Measurements from ENCODE around the gene OTOS.

OTOS gene

DNA sequence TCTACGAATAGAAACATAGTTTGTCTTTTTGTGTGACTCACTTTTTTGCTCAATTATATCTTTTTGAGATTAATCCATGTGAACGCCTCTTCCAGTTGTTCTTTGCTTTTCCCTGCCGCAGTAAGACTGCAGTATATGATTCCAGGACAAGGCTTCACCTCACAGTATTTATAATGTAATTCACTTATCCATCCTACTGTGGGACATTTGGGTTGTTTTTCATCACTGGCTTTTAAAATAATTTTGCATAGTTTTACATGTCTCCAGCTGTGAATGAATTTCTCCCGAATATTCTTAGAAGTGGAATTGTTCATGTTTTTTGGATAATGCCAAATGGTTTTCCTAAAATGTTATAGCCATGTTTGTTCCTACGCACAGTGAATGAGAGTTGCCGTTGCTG lies 26.2 kb downstream of the OTOS start:
- DNase-seq (ENCODE audit: low read depth): no peak

DNA sequence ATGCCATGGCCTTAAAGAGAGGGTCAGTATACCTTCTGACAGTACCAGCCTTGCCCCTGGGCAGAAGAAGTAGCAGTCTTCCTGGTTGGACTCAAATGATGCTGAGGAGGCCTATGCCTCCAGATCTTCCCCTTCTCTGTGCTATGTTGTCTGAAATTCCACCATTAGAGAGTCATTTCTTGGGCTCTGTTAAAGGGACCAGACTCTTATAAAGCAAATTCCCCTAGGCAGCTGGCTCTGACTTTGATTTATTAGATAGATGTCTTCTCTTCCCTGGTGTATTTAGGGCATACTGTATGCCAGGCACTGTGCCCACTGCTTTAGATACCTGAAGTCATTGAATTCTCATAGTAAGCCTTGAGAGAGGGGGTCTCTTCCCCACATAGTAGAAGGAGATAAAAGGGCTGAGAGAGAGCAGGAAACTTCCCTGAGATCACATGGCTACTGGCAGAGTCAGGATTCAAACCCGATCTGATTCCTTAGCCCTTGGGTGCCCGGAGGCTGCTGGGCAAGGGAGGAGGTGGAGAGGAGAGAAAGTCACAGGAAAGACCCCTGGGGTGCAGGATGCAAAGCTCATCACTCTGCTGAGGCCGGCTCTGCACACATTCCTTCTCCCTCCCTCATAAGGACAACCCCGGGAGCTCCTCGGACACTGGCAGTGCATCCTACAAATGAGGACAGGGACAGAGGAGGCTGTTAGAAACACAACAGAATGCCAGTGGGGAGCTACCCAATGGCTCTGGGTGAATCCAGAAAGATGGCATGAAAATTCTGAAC lies 27.4 kb downstream of the OTOS start:
- DNase-seq (ENCODE audit: low read depth): no peak

DNA sequence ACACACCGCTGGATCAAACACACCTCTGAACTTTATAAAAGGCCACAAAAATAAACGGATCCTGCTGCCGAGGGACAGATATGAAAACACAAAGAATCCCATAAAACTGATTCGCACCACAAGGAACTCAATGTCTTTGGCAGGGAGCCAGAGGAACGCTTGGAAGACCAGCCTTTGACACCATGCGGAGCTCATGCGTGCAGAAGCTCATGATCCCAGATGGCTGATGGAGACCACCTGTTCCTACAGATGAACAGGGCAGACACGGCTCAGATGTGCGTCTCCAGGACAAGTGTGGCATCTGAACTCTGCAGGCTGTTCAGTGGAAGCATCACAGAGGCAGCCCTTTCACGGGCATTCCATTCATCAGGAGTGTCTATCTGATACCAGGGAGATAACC lies 29.2 kb downstream of the OTOS start:
- DNase-seq (ENCODE audit: low read depth): no peak

DNA sequence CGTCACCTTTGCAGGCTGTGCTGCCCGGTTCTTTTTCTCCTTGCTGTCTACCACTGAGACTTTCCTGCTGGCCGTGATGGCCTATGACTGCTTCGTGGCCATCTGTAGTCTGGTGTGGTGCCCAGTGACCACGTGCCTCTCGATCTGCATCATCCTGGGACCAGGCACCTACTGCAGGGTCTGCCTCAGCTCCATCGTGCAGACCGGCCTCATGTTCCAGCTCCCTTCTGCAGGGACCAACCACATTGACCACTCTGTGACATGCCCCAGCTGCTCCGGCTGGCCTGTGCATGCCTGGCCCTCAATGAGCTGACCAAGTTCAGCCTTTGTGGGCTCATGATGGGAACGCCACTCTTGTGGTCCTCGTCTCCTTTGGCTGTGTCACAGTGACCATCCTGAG lies 31.1 kb downstream of the OTOS start:
- DNase-seq (ENCODE audit: low read depth): no peak

DNA sequence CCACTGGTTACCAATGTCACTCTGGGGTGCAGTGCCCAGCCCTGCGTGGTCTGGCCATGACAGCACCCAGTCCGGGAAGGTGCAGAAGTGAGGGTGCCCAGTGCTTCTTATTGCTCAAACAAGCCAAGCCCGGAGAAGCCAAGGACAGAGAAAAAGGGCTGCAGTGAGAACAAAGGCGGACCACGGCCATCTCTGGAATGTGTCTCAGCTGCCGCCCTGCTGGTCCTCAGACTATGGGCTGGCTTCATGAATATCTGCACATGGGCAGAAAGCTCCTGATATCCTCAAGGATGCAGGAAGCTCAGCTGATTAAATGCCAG lies 33.0 kb downstream of the OTOS start:
- no peak for DNase-seq (ENCODE audit: low read depth)

DNA sequence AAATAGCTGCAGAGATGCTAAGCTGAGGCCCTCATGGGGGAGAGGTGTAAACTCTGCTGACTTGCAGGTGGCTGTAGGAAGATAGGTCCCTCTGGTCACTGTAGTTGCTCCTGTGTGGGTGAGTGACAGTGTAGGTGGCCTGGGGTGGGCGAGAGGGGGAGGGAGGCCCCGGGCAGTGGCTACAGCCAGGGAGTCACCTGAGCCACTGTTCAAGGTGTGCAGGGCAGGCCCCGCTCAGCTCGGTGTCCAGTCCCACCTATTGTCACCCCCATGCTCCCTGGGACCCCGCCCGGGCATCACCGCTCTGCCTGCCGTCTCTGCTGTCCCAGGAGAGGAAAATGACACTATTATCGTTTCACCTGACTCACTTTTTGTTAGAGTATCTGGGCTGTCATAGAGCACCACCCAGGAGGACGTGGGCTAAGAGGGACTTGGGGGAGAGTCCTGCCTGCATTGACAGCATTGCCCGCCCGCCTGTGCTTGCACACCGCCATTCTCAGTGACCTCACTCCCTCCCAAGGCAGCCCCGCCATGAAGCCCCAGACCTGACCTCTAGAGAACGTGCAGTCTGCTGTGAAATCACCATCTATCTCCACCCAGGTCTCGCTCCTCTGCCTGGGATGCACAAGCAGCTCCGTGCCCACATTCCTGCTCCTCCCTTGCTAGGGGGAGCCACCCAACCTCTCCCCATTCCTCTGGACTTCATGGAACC lies 33.5 kb downstream of the OTOS start:
- no peak for DNase-seq (ENCODE audit: low read depth)

DNA sequence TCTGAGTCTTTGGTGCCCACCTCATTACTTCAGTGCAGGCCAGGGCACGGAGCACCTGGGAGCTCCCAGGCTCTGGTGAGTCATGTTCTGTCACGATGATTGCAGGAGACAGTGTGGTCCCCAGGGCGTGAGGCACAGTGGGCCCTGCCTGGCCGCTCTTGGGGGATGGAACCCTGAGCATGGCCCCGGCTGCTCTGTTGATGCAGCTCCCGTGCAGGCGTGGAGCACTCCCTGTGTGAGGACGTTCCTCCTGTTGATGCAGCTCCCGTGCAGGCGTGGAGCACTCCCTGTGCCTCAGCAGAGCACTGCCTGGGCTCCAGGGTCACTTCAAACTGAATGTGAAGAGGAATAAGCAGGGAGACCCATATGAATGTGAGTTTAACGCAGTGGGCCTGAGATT lies 34.5 kb downstream of the OTOS start:
- no peak for DNase-seq (ENCODE audit: low read depth)

DNA sequence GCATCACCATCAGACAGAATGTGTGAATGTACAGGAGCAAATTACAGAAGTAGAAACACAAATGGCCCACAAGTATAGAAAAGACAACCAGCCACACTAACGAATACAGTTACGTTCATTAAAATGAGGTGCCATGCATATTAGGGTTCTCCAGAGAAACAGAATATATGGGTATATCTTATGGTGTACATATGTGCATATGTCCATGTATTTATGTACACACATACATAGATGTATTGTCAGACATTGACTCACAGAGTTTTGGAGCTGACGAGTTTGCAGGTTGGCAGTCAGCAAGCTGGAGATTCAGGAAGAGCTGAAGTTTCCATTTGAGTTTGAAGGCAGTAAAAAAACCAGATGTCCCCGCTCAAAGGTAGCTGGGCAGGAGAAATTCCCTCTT lies 37.3 kb downstream of the OTOS start:
- no peak for DNase-seq (ENCODE audit: low read depth)

DNA sequence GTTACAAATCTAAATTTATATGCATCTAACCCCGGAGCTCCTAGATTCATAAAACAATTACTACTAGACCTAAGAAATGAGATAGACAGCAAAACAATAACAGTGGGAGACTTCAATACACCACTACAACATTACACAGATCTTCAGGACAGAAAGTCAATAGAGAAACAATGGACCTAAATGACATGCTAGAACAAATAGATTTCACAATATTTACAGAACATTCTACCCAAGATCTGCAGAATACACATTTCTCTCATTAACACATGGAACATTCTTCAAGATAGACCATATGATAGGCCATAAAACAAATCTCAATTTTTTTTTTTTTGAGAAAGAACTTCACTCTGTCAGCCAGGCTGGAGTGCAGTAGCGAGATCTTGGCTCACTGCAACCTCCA lies 42.1 kb downstream of the OTOS start:
- no peak for DNase-seq (ENCODE audit: low read depth)

DNA sequence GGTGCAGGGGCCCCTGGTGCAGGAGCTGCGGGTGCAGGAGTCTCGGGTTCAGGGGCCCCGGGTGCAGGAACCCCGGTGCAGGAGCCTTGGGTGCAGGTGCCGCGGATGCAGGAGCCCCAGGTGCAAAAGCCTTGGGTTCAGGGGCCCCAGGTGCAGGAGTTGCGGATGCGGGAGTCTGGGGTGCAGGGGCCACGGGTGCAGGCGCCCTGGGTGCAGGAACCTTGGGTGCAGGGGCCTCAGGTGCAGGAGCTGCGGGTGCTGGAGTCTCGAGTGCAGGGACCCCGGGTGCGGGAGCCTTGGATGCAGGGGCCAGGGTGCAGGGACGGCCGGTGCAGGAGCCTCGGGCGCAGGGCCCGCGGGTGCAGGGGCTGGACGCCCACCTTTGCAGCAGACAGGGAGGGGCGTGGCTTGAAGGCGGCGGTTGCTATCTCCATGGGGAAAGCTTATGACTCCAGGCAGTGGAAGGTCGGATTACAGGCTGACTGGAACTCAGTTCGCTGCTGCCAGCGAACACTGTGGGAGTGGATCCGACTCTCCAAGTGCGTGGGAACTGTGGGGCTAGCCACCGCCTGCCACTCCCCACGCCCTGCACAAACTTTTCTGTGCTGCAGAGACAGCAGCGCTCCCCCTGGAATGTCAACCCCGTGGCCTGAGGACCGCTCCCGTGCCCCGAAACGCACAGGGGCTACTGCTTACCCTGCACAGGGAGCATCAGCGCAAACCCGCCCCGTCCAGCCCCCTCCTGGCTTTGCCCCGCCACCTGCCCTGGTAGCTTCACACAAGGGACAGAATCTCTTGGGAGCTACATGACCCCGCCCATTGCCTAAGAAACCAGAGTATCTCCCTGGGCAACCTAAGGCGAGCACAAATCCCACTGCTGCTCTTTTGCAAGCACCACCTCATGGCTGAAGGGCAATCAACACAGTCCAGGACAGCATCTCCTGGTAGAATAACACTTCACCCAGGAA lies 44.6 kb downstream of the OTOS start:
- DNase-seq (ENCODE audit: low read depth): no peak

DNA sequence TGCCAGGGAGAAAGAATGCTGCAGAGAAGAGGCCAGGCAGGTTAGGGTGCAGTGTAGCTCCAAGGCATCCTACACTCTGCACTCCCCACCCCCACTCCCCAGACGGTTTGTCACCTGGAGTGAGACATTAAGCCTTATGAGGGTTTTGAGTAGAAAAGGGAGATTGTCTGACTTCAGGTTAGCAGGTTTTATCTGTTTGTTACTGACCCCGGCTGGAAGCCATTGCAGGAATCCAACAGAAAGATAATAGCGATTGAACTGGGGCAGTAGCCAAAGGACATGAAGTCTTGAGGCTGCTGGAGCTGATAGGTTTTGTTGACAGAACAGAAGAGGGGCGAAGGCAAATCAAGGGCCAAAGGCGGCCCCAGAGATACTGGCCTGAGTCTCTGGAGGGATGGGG lies 51.2 kb downstream of the OTOS start:
- DNase-seq (ENCODE audit: low read depth): no peak
